ENCODE results near the gene TMEM131L. TPM values are rescaled to one million over a fixed set of nuclear protein-coding genes. Genes with fewer than 3 reads are reported as not detected.

TMEM131L gene
- total RNA-seq, 1 experiment from 2014 or later = 14.6 TPM

GRCh38 chr4:153577053-153577452 lies 110.9 kb downstream of the TMEM131L start:
- no peak overlapping the region for H3K4me3 Mint-ChIP-seq
- no peaks in the 10 kb centered on the region for H3K79me2 ChIP-seq (ENCODE audit: insufficient read depth, low read length)
- H3K23ac ChIP-seq (ENCODE audit: insufficient read length, low read depth, low read length) = no peak overlapping the region
- H3K4me1 Mint-ChIP-seq = peaks cover 4 to 6% of the 10 kb centered on the region in 2 experiments; a peak in 1 of 4 replicates
- H2BK12ac ChIP-seq (ENCODE audit: insufficient read length, low read depth, low read length) = no peak overlapping the region
- WGBS (ENCODE audit: extremely low coverage, insufficient read length, low lambda C conversion rate) = no CpG with 5 or more reads among the region's 5 CpGs
- no peak overlapping the region for H3T11ph ChIP-seq (ENCODE audit: low read length)
- H3K9me3 ChIP-seq (ENCODE audit: control insufficient read depth, low read depth, low read length) = no peaks in the 10 kb centered on the region
- H3K27ac Mint-ChIP-seq = peak overlapping the region in 1 of 3 experiments; percentile 3; a peak in 2 of 7 replicates
- no peak overlapping the region for H2BK20ac ChIP-seq (ENCODE audit: low read depth, low read length, poor library complexity, severe bottlenecking)
- H4K5ac ChIP-seq (ENCODE audit: insufficient read length, low read depth, low read length) = no peak overlapping the region
- H3K18ac ChIP-seq (ENCODE audit: insufficient read length, low read depth, low read length) = no peak overlapping the region
- H4K8ac ChIP-seq (replicated peaks; ENCODE audit: insufficient read length, low read depth, low read length) = no peak overlapping the region
- no peak overlapping the region; the same call in 1 of the 2 replicates for H3K4ac ChIP-seq (ENCODE audit: low read depth, low read length)
- no peaks in the 10 kb centered on the region for H4K20me1 ChIP-seq (ENCODE audit: control insufficient read depth, insufficient read depth, insufficient read length)
- no peaks in the 10 kb centered on the region for H3K27me3 ChIP-seq (ENCODE audit: insufficient read depth, low read length)
- H3K9me3 Mint-ChIP-seq = no peaks in the 10 kb centered on the region
- no peak overlapping the region for H3K9ac ChIP-seq (ENCODE audit: extremely low read depth, insufficient read length, low read length)
- H3K4me1 ChIP-seq (ENCODE audit: insufficient read depth, low read length) = no peaks in the 10 kb centered on the region; the same call in 1 of the 2 replicates
- no peak overlapping the region for H2AK5ac ChIP-seq (ENCODE audit: insufficient read length, low read length)
- no peak overlapping the region for H2BK5ac ChIP-seq (ENCODE audit: insufficient read length, low read length)
- H3K4me2 ChIP-seq (ENCODE audit: insufficient read depth, insufficient read length, low read length) = no peak overlapping the region
- no peak overlapping the region for H3K56ac ChIP-seq (ENCODE audit: insufficient read length, low read depth, low read length)
- TF ChIP-seq CTCF (conservative IDR thresholded peaks at IDR 0.05) = no peak
- H4K91ac ChIP-seq (ENCODE audit: insufficient read length, low read depth, low read length) = no peak overlapping the region
- DNase-seq = no peak
- no peaks in the 10 kb centered on the region for H3K23me2 ChIP-seq (ENCODE audit: insufficient read length, low read depth, low read length, poor library complexity, severe bottlenecking)
- peaks cover 3 to 10% (median 4%) of the 10 kb centered on the region in 3 experiments; a peak in 6 of 7 replicates for H3K36me3 Mint-ChIP-seq (ENCODE audit: insufficient read depth in 1 of 3, low read depth in 3 of 3)
- H3K14ac ChIP-seq (ENCODE audit: insufficient read depth, low read length) = no peak overlapping the region
- H3K27me3 Mint-ChIP-seq (ENCODE audit: low read depth) = no peaks in the 10 kb centered on the region
- H3K79me1 ChIP-seq (ENCODE audit: insufficient read depth, low read depth, low read length, poor library complexity, severe bottlenecking) = no peaks in the 10 kb centered on the region
- no peak overlapping the region for H2AFZ ChIP-seq (ENCODE audit: low read length)
- H2BK120ac ChIP-seq (ENCODE audit: low read depth, low read length, poor library complexity, severe bottlenecking) = no peak overlapping the region
- no peak overlapping the region for H3K27ac ChIP-seq (ENCODE audit: insufficient read length, low read depth, low read length)
- no peak overlapping the region for H2BK15ac ChIP-seq (ENCODE audit: low read depth, low read length)

Measured in H9 (cell line).